H1 (cell line): ENCODE data around the gene TBX4. TPM values are rescaled to one million over a fixed set of nuclear protein-coding genes. Genes with fewer than 3 reads are reported as not detected.

ENCODE experiments used
- NANOG ChIP-seq: IDR thresholded peaks from 2 replicates; pipeline ENCODE4 v1.6.1; 2011; ENCODE audit warnings: low read length, low read depth, mild to moderate bottlenecking, inconsistent platforms; ENCODE audit not compliant: insufficient read depth, poor library complexity, severe bottlenecking
- polyA plus RNA-seq, 7 experiments: library from polyadenylated mRNA; depleted of rRNA in 3 of 7; stranded (reverse) in 5 of 7; unstranded in 2 of 7; fragments of >200 nt in 5 of 7; fragments of 200-250 nt in 2 of 7; gene quantifications; 1 replicate in 5 of 7; 2 replicates in 1 of 7; 4 replicates in 1 of 7; pipeline versions ENCODE4 v1.2.1 to v1.2.3, GENCODE V29; 2011 to 2013; ENCODE audit warnings: missing spikeins in 2 of 7, mixed read lengths in 2 of 7
- total RNA-seq: library from RNA; stranded (reverse); fragmentation: NEBNext Ultra II Directional; extraction: Animal tissue kit (Norgen Biotek cat#: 25700); gene quantifications from 2 replicates; pipeline ENCODE4 v1.2.1, GENCODE V29; 2021
- TF ChIP-seq, protein P1 (sequence below): IDR thresholded peaks from 2 replicates; pipeline ENCODE4 v1.6.1; 2011; ENCODE audit warnings: low read length, improper control_type of control experiment

TBX4 gene
- total and polyA plus RNA-seq, 2 of the 8 experiments (the other 6 are each of a cell fraction or from before 2014, with no cell fraction given): 0.02 TPM; not detected in 1

DNA sequence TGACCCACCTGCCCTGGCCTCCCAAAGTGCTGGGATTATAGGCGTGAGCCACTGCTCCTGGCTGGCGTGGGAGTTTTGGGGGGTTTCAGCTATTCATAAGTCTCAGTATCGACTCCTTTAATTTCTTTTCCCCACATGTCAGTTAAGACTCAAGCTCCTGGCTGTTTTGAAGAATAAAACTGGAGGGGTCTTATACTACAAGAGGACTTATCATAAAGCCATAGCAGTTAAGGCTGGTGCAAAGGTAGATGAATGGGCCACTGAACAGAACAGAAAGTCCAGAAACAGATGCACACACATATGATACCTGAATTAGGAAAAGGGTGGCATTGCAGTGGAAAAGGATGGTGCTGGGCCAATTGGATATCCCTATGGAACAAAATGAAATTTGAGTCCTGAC lies 47.4 kb downstream of the TBX4 start (continued):
- no peak for TF ChIP-seq NANOG
- TF ChIP-seq, protein P1, sequence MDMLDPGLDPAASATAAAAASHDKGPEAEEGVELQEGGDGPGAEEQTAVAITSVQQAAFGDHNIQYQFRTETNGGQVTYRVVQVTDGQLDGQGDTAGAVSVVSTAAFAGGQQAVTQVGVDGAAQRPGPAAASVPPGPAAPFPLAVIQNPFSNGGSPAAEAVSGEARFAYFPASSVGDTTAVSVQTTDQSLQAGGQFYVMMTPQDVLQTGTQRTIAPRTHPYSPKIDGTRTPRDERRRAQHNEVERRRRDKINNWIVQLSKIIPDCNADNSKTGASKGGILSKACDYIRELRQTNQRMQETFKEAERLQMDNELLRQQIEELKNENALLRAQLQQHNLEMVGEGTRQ: no peak
- TF ChIP-seq, all 59 proteins: peak for 0
